DOHH2 (cell line): Measurements from ENCODE around the gene TM4SF4.

Experiments used
- H3F3A ChIP-seq: fragments of 200-600 bp; sonication (generic), shearing (Covaris generic); 2 replicates; pipeline ENCODE4 v1.6.0; 2016; ENCODE audit warnings: antibody characterized with exemption, mild to moderate bottlenecking; ENCODE audit not compliant: control insufficient read depth, insufficient read depth
- H3K27ac ChIP-seq: fragments of 200-600 bp; sonication (generic); 2 replicates; pipeline ENCODE4 v1.5.1; 2014; ENCODE audit warnings: low read depth, mild to moderate bottlenecking, low read length, moderate library complexity
- H3K27me3 ChIP-seq: fragments of 200-600 bp; sonication (generic); 2 replicates; pipeline ENCODE4 v1.6.1; 2014; ENCODE audit warnings: mild to moderate bottlenecking, low read length, mixed read lengths; ENCODE audit not compliant: control insufficient read depth
- H3K36me3 ChIP-seq: fragments of 200-600 bp; sonication (generic); 2 replicates; pipeline ENCODE4 v1.6.1; 2014; ENCODE audit warnings: mild to moderate bottlenecking, low read length, moderate library complexity, mixed read lengths; ENCODE audit not compliant: control insufficient read depth
- H3K4me1 ChIP-seq: fragments of 200-600 bp; sonication (generic); 2 replicates; pipeline ENCODE4 v1.6.1; 2014; ENCODE audit warnings: mild to moderate bottlenecking, low read length, mixed read lengths; ENCODE audit not compliant: control insufficient read depth
- H3K4me2 ChIP-seq: fragments of 200-600 bp; sonication (generic); 2 replicates; pipeline ENCODE4 v1.6.0; 2014; ENCODE audit warnings: mild to moderate bottlenecking, low read length, moderate library complexity
- H3K4me3 ChIP-seq: fragments of 200-600 bp; sonication (generic); 2 replicates; pipeline ENCODE4 v1.5.1; 2014; ENCODE audit warnings: mild to moderate bottlenecking, low read length, mixed read lengths
- H3K79me2 ChIP-seq: fragments of 200-600 bp; sonication (generic); 2 replicates; pipeline ENCODE4 v1.6.1; 2014; ENCODE audit warnings: mild to moderate bottlenecking, low read length, mixed read lengths; ENCODE audit not compliant: control insufficient read depth
- H3K9me2 ChIP-seq: fragments of 200-600 bp; sonication (generic); replicated peaks from 2 replicates; pipeline ENCODE4 v1.6.1; 2014; ENCODE audit warnings: mild to moderate bottlenecking, low read length, mixed read lengths; ENCODE audit not compliant: control insufficient read depth
- H3K9me3 ChIP-seq: fragments of 200-600 bp; sonication (generic); 2 replicates; pipeline ENCODE4 v1.6.1; 2014; ENCODE audit warnings: antibody characterized with exemption, low read length, mixed read lengths; ENCODE audit not compliant: control insufficient read depth, insufficient read depth
- H4K20me1 ChIP-seq: fragments of 200-600 bp; sonication (generic); 2 replicates; pipeline ENCODE4 v1.6.0; 2014; ENCODE audit warnings: low read depth, mild to moderate bottlenecking, antibody characterized with exemption, low read length, moderate library complexity; ENCODE audit not compliant: control insufficient read depth, insufficient read depth
- EZH2phosphoT487 ChIP-seq: fragments of 200-600 bp; sonication (generic); IDR thresholded peaks from 2 replicates; pipeline ENCODE4 v1.6.1; 2017; ENCODE audit warnings: borderline replicate concordance, mild to moderate bottlenecking, antibody characterized with exemption, low read length, moderate library complexity, mixed read lengths
- TF ChIP-seq, protein P1 (sequence below): fragments of 200-600 bp; sonication (generic); IDR thresholded peaks from one replicate; pipeline ENCODE4 v1.5.1; 2014; ENCODE audit warnings: antibody characterized with exemption, mild to moderate bottlenecking, low read depth, low read length; ENCODE audit not compliant: poor library complexity, severe bottlenecking

Gene TM4SF4

DNA sequence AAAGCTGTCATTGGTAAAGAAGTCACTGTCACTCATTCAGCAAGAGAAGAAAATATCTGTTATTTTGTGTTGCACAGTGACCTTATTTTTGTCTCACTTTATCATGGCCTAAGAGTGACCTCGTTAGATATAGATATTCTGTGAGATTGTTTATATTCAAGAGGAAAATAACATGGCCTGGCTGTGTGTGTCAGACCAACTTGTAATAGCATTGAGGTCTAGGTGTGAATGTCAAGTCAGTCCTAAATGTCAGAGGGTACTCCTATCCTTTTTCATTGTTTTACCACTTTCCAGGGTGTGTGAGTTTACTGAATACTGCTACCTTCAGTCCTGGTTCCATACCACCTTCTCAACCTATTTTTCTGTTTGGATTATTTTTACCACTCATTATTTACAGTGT, 18.5 kb upstream of the TM4SF4 start:
- peaks cover 8% of the 10 kb centered on the region; the same call in 1 of the 2 replicates for H3K9me3 ChIP-seq
- no peak overlapping the region for H3K27ac ChIP-seq
- H4K20me1 ChIP-seq: no peaks in the 10 kb centered on the region
- H3K4me3 ChIP-seq: no peak overlapping the region
- H3K4me2 ChIP-seq: no peak overlapping the region
- TF ChIP-seq, protein P1, sequence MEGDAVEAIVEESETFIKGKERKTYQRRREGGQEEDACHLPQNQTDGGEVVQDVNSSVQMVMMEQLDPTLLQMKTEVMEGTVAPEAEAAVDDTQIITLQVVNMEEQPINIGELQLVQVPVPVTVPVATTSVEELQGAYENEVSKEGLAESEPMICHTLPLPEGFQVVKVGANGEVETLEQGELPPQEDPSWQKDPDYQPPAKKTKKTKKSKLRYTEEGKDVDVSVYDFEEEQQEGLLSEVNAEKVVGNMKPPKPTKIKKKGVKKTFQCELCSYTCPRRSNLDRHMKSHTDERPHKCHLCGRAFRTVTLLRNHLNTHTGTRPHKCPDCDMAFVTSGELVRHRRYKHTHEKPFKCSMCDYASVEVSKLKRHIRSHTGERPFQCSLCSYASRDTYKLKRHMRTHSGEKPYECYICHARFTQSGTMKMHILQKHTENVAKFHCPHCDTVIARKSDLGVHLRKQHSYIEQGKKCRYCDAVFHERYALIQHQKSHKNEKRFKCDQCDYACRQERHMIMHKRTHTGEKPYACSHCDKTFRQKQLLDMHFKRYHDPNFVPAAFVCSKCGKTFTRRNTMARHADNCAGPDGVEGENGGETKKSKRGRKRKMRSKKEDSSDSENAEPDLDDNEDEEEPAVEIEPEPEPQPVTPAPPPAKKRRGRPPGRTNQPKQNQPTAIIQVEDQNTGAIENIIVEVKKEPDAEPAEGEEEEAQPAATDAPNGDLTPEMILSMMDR: no peak
- no peak for TF ChIP-seq EZH2phosphoT487
- H3K9me2 ChIP-seq: no peaks in the 10 kb centered on the region
- no peaks in the 10 kb centered on the region for H3K79me2 ChIP-seq
- H3F3A ChIP-seq: no peaks in the 10 kb centered on the region
- no peaks in the 10 kb centered on the region for H3K36me3 ChIP-seq
- no peaks in the 10 kb centered on the region for H3K4me1 ChIP-seq
- H3K27me3 ChIP-seq: no peaks in the 10 kb centered on the region

DNA sequence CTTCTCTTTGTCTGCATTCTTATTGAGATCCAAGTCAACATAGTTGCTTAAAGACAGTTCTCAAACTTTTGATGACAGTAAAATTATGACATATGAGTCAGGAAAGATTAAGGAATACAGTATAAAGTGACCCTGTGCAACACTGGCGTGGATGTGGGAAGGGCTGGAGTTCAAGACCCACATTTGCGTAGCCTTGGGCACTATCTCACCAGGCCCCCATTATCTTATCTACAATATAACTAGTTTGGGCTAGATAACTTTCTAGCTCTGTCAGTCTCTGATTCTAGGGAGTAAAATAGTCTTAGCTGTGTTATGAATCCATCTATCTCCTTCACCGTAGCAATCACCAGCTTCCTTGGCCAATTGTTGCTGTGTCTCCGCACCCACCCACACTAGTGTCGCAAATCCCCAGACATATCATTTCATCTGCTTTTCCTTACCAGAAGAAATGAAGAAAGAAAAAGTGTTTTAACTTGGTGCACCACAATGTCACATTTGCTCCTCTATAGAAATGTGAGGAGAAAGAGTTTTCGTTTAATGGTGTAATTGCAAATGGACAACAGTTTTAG, 14.9 kb upstream of the TM4SF4 start:
- Histone ChIP-seq H3K4me3 (no peak overlapping the region), H3K27me3 (peaks cover 2% of the 10 kb centered on the region; the same call in 1 of the 2 replicates), H3K36me3 (no peaks in the 10 kb centered on the region), H3K79me2 (no peaks in the 10 kb centered on the region), H3K27ac (no peak overlapping the region), H3K9me3 (no peaks in the 10 kb centered on the region), H3F3A (no peaks in the 10 kb centered on the region), H4K20me1 (no peaks in the 10 kb centered on the region), H3K4me1 (no peaks in the 10 kb centered on the region), H3K9me2 (no peaks in the 10 kb centered on the region), H3K4me2 (no peak overlapping the region)
- TF ChIP-seq, protein P1: no peak
- TF ChIP-seq EZH2phosphoT487: no peak

DNA sequence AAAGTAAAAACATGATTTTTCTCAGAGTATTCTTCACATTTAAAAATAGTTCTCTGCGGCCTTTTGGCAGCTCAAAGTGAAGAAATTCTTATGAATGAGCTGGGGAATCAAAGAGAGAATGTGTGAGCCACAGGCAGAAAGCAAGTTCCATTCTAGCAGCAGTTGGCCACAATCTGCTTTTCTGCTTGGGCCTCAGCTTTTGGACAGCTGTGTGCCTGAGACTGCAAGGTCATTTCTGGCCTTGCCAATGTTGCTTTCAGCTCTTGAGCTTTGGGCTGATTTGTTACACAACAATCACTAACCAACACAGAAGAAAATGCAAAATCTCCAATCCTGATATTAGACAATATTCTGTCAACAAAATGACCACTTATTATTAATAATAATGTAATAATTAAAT, 14.4 kb upstream of the TM4SF4 start:
- Histone ChIP-seq H3K9me2 (no peaks in the 10 kb centered on the region), H3K4me2 (no peak overlapping the region), H3K36me3 (no peaks in the 10 kb centered on the region), H3F3A (no peaks in the 10 kb centered on the region), H3K4me1 (no peaks in the 10 kb centered on the region), H3K4me3 (no peak overlapping the region), H4K20me1 (no peaks in the 10 kb centered on the region), H3K27ac (no peak overlapping the region), H3K27me3 (peaks cover 2% of the 10 kb centered on the region; the same call in 1 of the 2 replicates), H3K9me3 (no peaks in the 10 kb centered on the region), H3K79me2 (no peaks in the 10 kb centered on the region)
- TF ChIP-seq, protein P1: no peak
- no peak for TF ChIP-seq EZH2phosphoT487
